ENCODE measurements around the gene ALK.
"Not testable (repeated sequence)": the region's sequence is repeated elsewhere in the genome, so short reads cannot be mapped to it uniquely, and the experiment has no call there.

Gene ALK

DNA sequence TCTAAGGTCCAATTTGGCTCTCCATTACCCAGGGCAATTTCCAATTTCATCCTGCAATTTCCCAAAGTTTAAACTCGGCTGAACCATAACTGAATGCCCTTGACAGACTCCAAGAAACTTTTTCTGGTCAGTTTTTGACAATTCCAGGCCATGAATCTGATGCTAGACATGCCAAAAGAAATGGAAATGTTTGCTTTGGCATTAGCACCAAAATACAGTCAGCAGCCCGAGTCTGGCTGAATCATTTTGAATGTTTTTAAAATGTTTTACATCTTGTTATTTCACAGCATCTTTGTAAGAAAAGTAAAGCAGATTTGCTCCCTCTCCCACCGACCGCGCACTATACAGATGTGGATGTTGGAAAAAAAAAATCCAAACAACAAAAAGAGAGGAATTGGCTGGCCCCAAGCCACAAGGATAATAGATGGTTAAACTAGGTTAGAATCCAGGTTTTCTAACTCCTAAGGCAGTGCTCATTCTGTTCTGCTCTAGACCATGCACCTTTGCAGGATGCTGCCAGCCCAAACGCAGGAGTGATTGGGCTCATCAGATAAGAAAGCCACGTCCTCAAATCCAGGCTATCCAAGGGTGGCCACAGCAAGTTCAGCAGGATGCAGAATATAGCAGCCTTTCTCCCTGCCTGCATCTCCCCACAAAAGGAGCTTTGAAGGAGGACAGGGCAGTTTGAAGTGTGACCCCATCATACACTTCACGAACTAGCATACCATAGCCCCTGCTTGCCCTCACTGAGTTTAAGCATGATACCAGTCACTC is 167.5 kb downstream of the ALK start:
- DNase-seq: no peak

DNA sequence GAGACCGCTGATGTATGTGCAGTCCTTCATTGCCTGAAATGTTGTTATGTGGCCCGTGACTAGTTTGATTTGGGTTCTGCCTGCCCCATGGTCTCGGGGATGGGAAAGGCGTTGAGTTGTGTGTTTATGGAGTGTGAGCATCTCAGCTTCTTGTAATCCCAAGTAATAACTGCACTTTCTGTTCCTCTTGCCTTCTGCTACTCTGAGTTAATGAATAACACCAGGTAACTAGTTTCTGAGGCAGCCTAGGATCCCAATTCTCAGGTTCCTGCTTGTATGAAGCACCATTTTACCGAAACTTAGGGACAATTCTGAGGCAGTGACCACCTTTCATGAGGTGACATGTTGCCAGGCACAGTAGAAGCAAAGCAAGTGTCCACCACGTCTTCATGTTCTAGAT is 170.0 kb downstream of the ALK start:
- no peak for DNase-seq

DNA sequence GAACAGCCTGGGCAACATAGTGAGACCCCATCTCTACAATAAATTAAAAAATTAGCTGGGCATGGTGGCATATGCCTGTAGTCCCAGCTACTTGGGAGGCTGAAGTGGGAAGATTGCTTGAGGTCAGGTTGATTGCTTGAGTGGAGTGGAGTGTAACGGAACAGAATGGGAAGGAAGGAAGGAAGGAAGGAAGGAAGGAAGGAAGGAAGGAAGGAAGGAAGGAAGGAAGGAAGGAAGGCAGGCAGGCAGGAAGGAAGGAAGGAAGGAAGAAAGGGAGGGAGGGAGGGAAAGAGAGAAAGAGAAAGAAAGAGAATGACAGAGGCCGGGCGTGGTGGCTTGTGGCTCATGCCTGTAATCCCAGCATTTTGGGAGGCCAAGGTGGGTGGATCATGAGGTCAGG is 170.9 kb downstream of the ALK start:
- DNase-seq: not testable (repeated sequence)

DNA sequence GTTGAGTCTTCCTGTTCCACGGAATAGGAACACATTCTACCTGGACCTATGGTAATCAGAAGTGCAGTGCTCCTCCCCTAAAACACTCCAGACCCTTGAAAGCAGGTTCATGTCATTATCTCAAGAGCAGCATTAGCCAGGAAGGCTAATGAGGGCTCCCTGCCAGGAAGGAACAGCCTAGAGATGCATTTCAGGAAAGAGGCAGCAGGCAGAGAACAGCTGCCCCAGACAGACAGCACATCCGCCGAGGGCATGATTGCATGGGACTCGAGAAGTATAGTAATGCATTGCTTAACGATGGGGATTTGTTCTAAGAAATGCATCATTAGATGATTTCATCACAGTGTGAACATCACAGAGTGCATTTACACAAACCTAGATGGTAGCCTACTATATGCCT is 171.5 kb downstream of the ALK start:
- peak; percentile 15 for DNase-seq

DNA sequence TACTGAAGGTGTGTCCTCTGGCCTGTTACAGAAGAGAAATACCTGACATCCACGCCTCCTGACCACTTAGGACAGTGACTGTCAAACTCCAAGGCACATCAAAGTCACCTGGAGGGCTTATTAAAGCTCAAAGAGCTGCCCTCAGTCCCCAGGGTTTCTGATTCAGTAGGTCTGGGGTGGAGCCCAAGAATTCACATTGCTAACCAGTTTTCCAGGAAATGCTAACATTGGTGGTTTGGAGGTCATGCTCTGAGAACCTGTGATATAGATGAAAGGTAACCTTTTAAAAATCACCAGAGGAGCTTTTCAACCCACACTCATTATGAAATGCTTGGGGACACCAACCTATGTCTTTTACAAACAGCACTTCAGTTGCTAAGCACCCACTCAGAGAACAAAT is 172.3 kb downstream of the ALK start:
- DNase-seq: no peak

DNA sequence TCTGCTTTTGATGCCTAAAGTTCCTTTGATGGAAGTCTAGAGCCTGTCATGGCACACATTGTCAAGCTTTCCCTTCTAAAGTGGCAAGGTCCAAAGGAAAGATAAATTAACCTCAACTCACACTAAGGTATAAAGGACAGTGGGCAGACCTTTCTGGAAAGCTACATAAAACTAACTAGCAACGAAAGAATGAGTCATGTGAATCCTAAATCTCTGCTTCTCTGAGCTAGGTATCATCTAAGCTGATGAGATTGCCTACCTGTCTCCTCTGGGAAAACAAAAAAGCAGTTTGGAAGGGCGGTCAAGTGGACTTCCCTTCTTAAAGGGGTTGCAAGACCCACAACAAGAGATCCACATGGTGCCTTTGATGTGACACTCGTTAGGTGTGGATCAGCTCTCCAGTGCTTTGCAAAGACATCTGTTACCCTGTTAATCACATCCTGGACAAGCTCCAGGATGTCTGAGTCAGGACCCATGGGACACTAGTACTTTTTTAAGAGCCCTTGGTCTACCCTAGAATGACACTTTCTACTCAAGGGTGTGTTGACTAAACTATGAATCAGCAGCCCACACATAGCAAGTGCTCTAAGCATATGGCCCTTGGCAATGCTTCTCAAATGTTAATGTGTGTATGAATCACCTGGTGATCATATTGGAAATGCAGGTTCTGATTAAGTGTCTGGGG is 173.5 kb downstream of the ALK start:
- DNase-seq: no peak

DNA sequence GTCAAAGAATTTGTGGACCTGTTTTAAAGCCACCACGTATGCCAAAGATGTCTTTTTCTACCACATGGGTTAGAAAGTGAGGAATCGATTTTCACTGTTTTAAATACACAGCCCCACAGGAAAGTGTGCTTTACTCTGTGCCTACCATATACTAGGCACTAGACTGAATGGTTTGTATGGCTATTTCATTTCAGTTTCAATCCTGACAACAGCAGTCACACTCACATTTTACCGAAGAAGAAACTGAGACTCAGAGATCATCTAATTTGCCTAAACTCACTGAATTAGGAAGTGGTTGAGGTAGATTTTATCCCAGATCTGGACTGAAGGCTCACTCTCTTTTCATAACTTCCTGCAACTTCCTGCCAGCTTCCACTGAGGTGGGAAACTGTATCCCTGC is 176.4 kb downstream of the ALK start:
- DNase-seq: no peak

DNA sequence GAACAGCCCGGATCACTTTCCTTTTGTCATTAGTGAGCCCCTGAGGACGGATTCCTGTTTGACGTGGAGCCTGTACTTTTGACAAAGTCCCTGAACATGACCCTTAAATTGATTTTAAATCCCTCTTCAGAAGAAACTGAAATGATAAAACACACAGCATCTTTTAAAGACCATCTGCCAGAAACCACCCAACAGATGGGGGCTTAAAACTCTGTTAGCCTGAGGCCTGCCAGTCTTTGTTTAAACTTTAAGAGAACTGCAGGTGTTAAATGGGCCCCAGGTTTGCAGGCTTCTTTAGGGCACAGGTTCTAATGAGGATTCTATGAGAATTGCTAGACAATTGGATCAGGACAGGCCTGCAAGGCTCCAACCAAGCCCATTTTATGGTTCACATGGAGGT is 177.9 kb downstream of the ALK start:
- DNase-seq: no peak

DNA sequence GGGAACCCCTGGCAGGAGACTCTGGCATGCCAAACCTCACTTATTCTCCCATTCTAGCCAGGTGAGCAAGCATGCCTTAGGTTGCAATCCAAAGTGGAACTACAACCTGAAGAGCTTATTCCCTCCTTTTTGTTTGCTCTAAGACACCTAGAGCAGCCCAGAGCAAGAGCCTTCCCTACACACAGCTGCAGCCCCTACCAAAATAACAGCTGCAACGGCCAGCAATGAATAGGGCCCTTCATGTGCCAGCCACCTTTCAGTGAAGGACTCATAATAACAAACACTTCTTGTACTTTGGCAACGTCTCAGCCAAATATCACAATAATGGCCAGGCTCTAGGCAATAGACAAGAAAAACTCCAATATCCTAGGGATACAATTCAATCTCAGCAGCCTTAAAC is 178.7 kb downstream of the ALK start:
- no peak for DNase-seq

DNA sequence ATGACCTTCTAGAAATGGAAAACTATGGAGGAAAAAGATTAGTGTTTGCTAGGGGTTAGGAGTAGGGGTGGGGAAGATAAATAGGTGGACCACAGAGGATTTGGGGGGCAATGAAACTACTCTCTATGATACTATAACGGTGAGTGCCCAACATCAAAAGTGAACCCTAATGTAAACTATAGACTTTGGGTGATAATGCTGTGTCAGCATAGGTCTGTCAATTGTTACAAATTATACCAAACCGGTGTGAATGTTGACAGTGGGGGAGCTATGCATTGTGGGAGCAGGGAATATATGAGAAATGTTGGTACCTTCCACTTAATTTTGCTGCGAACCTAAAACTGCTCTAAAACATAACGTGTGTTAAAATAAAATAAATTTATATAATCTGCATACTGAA is 180.3 kb downstream of the ALK start:
- DNase-seq: no peak

DNA sequence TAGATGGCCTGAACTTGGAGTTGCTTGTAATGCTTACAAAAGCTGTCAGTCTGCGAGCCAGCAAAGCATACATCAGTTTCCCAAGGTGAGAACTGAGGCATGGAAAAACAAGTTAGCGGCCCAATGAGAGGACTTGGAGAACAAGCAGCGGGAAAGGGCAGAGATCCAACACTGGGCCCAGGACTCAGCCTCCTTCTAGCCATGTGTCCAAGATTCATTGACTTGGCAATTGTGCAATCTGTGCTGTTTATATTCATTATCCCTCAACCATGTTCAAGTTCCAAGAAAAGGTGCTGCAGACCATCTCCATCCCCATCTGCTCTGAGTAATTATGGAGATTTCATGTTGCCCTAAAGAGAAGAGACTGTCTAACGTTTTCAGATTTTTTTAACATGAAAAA is 187.4 kb downstream of the ALK start:
- no peak for DNase-seq

DNA sequence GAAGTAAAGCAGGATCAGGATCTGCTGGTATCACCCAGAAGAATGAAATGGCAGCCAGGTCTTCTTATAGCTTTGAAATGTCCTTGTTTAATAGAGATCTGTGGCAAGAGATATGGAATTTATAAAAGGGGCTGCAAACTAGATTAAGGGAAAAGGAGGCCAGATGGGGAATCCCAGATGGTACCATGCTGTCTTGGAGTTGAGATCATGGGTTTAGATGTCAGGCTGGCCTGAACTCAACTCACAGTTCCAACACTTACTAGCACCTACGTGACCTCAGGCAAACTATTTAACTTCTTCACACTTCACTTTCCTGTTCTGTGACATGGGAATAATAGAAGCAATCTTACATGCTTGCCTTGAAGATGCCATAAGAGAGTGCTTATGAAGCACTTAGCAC is 188.2 kb downstream of the ALK start:
- DNase-seq: no peak

DNA sequence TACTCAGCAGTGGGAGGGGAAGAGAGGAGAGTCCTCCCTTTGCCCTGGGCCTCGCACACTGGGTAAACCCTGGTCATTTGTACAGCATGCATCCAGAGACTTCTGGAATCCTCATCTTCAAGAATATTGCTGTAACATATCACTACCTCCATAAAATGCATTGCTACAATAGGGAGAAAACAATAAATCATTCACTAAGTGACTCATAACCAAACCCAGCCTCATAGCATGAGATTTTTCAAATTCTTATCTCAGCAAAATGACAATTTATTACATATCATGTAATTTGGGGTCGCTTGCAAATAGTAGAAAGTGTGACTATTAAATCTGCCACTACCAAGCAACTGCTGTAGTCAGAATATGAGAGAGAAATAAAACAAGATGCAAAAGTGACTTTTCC is 189.4 kb downstream of the ALK start:
- no peak for DNase-seq

DNA sequence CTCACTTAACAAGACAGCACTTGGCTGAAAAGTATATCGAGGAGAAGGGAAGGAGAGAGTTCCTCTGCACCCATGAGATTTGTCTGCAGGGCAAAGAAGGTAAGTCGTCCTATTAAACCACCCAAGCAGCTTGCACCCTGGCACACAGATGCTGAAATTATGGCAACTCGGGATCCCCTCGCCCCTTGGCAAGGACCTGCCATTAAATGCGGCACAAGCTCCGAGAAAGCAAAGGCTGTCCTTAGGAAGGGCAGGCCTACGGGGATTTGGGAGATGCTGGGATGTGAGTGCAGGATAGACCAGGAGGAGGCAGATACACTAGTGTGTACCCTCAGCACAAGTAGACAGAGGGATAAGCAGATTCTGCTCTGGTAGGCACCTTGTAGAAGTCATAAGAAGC is 191.5 kb downstream of the ALK start:
- DNase-seq: no peak

DNA sequence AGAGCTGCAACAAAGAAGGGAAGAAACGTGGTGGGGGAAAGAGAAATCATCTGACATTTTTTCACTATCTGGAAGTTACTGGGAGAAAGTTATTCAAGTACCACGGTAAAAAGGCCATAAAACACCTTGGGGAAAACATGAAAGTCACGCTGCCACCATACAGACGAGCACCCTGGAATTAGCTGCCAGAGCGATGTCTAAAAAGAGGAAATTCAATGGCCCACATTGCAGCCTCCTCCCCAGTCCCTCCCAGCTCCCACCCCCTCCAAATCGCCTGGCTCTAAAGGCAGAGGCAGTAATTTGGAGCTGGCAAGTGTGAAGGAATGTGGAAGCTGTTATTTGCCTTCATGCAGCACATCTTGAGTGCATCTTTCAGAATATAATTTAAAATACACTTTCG is 192.0 kb downstream of the ALK start:
- no peak for DNase-seq

DNA sequence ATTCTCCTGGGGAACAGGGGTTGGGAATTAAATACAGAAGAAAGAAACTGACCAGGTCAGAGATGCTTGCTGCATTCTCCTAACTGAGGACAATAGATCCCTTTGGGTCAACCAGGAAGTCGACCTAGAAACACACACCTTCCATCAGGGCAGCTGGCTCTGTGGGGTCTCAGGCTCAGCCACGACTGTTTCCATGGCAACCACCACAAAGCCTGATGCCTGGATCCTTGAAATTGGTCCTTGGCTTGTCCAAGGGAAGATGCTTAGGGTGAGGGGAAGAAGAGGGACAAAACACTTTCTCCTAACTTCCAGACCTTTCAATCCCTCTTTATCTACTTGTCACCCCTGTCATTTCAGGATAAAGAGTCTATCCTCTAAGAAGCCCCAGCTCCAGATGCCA is 194.4 kb downstream of the ALK start:
- no peak for DNase-seq

DNA sequence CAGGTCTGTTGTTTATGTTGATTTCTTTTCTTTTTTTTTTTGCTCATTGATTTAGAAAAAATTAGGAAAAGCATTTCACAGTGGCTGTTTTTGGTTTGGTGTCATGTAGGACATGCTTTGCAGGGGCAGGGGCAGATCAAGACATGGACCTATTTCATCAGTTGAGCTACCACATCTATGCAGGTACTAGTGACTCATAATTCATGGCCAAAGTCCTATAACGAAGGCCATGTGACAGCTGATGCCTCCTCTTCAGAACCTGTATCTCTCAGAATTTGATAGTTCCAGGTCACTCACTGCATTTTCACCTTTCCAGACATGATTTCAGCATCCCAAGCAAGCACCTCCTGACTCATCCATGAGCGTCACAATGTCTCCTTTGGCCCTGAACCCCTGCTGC is 195.8 kb downstream of the ALK start:
- DNase-seq: no peak

DNA sequence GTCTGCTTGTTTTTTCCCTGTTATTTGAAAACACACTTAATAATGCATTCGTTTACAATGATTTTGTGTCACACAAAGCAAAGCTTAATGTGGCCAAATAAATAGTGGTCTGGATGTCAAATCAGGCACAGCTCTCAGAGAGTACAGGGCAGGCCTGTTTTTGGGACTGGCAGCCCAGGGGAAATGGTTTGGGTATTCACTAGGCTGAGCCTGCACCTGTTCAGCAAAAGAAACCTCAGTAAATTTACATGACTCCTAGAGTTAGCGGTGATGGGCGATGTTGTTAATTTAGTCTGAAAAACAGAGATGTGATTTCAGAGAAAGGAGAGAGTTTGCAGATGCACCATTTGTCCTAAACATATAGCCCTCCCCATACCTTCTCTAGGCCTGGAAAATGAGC is 197.1 kb downstream of the ALK start:
- no peak for DNase-seq

DNA sequence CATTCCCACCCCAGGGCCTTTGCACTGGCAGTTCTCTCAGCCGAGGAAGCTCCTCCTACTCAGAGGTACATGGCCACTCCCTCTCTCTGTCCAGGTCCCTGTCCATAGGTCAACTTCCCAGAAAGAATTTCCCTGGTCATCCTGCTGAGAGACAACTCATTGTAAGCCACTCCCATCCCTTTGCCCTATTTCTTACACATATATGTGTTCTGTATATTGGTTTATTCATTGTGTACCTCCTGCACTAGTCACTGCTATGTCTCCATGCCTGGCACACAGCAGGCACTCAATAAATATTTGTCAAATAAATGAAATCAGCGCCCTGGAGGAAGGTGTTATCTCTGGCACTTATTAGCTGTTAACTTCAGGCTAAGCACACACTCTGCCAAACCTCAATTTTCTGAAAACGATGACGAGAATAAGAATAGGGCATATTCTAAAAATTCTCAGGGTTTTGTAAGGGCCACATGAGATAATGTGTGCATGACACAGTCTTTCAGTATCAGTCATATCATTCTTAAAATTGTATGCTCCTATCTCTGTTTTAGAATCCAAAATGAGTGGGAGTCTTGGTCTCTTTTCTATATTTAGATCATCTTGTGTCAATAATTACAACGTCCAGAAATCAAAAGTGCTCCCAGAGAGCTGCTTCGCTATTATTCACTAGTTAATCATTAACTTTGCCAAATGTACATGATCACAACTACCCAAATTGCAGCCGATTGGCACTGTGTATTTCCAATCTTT is 198.0 kb downstream of the ALK start:
- DNase-seq: no peak

DNA sequence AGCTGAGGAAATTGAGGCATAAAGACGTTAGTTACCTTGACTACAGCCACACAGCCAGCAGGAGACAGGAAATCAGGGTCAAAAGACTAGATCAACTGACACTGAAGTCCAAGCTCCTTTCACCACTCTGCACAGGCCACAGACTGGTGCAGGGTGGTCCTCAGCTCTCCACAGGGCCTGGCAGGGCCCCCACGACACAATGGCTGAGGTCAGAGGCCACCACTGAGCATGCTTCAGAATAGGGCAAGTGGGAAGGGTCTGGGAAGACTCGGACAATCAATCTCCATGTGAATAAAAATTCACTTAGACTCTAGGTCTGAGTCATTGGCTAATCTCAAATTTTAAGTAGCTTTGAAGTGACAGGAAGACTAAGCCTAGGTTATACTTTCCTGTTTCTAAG is 201.7 kb downstream of the ALK start:
- DNase-seq: no peak

DNA sequence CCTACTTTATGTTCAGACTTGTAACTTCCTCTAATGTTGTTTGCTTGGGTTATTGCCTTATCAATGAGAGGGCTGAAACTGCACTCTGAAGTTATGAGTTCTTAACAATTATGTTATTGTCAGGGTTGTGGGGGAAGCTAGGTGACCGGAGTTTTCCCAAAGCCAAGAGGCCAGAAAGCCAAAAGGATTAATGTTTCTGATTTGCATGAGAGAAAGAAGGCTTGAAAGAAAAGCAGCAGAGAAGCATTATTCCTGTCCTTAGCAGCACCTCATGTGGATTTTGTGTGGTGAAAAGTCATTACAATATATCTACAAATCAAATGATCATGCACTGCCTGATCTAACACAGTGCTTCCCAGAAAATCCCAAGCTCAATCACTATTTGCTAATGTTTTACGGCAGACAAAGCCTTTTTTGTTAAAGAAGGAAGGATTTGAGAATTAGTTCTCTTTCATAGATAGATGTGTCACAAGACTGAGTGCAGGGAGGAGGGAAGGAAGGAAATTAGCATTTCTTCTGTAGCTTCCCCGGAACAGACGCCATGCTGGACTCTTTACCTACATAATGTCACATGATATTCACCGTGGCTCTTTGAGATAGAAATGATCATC is 203.2 kb downstream of the ALK start:
- no peak for DNase-seq

DNA sequence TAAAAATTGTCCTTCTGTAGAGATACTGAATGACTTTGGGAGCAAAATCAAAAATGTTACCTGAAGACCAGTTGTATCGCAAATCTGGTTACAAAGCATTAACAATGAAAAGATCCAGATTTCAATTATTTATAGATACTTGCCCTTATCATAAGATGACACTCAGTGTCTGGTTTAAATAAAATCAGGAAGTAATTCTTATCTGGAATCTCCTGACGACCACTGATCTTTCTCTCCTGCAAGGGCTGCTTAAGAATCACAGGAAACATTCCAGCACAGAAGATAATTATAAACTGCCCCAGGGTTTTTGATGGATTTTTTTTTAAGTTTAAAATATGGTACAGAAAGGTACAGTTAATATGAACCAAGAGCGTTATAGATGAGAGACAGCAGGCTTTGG is 205.7 kb downstream of the ALK start:
- DNase-seq: no peak

DNA sequence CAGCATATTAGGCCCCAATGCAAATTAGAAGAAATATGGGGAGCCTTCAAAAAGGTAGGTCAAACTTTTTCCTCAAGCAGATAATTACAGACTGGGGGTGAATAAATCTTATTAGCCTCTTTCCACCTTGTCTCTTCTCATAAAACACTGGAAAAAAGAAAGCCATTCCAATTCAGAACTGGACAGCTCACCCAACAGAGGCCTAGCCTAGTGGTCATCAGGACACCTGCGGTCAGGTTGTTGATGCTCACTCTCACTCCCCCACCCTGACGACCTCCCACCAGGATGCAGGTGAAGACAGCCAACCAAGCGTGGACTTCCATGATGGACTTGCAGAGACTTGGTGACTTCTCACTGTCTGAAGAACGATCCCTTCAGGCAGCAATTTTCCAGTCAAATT is 207.1 kb downstream of the ALK start:
- DNase-seq: no peak

All from NCI-H1092 (cell line).